Measurements from ENCODE around the gene PRSS22.

PRSS22 gene

DNA sequence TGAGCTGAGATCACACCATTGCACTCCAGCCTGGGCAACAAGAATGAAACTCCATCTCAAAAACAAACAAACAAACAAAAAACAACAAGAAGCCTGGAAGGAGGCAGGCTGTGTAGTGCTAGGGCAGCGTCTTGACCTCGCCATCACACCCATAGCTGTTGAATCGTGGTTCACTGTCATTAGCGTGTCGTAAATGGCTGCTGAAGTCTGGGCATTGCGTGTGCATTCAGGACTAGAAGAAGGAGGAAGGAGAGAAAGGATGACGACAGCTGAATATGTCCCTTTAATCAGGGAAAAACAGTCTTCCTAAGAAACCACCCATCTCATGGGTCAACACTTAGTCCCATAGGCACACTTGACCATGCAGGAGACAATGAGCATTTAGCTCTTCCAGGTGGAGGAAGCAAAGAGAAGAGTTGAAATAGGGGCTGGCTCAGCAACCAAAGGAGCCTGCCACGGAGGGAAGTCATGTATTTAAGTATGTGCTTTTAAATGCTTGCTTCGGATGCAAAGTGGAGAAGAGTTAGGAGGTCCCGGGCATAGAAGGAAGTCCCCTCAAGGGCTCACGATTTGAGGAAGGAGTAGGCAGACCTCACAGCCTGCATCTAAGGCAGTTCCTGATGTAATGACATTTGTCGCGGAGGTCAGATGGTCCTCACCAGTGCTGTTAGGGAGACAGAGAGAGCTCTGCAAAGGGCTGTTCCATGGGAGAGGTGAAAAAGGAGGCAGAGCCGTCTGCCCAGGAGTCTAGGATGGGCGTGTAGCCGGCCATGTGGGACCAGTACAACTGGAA lies 8.8 kb downstream of the PRSS22 start:
- no peak for DNase-seq

DNA sequence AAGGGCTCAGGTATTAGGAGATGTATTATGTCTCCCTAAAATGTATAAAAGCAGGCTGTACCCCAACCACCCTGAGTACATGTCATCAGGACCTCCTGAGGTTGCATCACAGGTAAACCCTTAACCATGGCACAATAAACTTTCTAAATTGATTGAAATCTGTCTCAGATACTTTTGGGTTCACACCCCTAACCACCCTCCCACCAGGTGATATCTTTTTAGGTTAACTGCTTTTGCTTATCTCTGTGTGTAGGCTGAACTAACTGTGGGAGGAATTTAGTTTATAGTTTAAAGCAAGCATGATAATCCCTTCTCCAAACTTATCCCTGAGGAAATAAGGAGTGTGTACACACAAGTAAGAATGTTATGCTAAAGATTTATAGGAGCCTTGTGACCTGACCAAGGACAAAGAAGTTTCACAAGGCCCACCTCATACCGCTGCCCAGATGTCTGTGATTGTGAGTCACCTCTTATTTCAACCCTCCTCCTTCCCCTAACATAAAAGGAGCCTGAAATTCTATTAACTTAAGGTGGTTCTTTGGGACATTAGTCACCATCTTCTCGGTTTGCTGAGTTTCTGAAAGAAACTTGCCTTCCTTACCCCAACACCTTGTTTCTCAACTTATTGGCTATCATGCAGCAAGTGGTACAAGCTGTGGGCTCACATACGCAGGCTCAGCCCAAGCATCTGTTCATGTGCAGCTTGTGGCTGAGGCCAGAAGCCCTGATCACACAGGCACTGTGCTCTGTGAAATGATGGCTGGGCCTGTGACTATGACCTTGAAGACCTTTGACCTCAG lies 11.3 kb downstream of the PRSS22 start:
- no peak for DNase-seq

GRCh38 chr16:2845116-2845515 lies 12.9 kb downstream of the PRSS22 start:
- DNase-seq: no peak

DNA sequence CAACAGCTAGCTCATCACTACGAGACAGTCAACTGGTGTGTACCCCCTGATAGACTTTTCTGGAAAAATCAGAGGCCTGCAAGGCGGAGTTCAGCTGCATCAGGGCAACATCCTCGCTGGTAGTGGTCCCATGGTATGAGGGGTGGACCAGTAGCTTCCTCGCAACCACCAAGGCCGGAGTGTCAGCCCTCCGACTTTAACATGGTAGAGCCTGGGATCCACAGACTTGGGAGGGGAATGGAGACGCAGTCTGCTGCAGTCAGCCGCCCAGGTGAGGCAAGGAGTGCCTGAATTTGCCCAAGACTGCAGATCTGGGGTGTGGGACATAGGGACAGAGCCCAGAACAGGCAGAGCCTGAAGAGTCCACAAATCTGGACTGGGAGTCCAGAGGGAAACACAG lies 14.4 kb downstream of the PRSS22 start:
- DNase-seq: no peak

DNA sequence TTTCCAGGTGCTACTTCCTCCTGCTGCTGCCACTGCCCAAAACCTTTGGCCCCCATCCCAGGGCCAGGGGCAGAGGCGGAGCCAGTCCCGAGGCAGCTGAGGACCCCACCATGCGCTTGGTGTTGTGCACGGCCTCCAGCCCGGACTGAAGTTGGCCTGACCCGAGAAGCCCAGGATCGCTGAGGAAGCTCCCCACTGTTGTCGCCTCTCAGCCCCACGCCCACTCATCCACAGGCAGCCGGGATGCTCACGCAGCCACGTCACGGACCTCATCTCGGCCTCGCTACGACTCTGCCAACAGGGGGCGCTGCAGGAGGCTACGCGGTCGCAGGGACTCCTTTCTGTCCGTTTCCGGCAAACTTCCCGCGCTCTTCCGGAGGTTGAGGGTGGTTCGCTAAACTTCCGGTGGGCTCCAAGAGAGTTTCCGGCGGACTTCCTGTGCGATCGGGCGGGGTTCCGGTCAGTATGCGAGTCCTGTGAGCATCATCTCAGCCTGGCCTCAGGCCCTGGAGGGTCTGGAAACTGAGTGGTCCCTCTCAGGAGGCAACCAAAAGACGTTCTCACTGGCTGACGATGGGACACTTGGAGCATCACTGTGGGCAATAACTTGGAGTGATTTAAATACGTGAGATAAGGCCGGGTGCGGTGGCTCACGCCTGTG lies 15.5 kb downstream of the PRSS22 start:
- peak; percentile 86 for DNase-seq

DNA sequence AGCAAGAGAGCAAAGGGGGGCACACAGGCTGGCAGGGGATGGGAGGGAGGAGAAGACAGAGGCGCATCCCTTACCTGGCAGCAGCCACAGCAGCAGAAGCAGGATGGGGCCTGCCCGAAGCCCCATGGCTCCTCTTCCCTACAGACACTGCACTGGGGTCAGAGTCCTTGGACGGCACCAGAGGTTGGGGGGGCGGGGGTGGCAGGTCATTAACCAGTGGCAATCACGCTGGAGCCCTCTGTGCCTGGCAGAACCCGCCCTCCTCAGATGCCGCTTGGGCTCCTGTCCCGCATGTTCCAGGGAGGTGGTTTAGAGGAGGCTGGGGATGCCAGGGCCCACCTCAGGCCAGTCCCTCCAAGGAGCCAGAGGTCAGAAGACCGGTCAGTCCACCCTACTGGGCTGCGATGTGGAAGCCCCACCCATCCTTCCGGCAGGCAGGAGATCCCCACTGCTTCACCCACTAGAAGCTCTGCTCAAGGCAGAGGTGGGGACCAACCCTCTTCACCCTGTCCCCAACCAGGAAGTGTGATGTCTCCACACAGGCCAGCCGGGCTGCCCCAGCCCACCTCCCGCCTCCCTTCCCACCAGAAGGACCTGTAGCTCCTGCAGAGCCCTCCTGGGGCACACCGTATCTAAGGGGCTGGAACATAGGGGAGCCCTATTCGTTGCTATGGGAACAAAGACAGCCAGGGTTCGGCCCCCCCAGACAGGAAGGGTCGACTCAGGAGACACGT lies 16.2 kb downstream of the PRSS22 start:
- DNase-seq: no peak

- DNase-seq: no peak
Observed at GRCh38 chr16:2840914-2841313, 17.1 kb downstream of the PRSS22 start.

GRCh38 chr16:2839650-2840450 lies 18.1 kb downstream of the PRSS22 start:
- DNase-seq: no peak

DNA sequence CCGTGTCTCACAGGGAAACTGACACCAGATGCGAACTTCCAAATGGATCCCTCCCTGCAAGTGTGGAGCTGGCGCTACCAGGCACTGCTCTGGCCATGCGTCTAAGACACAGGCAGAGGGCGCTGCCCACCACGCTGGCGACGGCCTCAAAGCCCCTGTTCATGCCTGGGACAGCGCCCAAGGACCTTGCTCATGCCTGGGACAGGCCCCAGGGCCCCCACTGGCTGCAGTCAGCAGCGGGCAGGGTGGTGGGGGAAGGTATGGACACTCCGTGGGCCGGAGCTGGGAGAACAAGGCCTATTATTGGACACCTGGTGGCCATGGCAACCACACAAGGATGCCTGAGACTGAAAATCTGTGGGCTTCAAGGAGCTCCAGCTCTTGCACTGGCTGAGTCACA lies 19.0 kb downstream of the PRSS22 start:
- DNase-seq: peak; percentile 44

- DNase-seq: no peak
Observed at GRCh38 chr16:2836646-2837508, 21.1 kb downstream of the PRSS22 start.

GRCh38 chr16:2835638-2836493 lies 22.1 kb downstream of the PRSS22 start:
- no peak for DNase-seq

GRCh38 chr16:2834968-2835367 lies 23.0 kb downstream of the PRSS22 start:
- DNase-seq: no peak

DNA sequence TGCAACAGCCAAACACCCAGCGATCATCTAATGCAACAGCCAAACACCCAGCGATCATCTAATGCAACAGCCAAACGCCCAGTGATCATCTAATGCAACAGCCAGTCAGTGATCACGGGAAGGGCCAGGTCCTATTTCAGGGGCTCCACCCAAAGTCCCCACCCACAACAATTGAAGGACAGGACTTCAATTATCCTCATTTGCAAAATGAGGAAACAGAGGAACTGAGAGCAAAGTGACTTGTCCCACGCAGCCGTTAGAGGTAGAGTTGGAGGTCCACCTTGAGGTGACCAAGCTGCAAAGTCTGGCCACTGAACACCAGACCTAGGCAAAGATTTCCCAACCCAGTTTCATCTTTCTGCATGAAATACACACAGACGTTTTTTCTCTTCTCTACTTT lies 24.2 kb downstream of the PRSS22 start:
- DNase-seq: no peak

- DNase-seq: no peak
Observed at GRCh38 chr16:2831203-2831602, 26.8 kb downstream of the PRSS22 start.

GRCh38 chr16:2830355-2830695 lies 27.6 kb downstream of the PRSS22 start:
- DNase-seq: no peak

GRCh38 chr16:2829501-2830354 lies 28.2 kb downstream of the PRSS22 start, which contains the start of gene ZG16B:
TSS of gene ZG16B (plus strand) at chr16:2830303. CDS start at chr16:2830442, 139 bp downstream.
- DNase-seq: no peak

DNA sequence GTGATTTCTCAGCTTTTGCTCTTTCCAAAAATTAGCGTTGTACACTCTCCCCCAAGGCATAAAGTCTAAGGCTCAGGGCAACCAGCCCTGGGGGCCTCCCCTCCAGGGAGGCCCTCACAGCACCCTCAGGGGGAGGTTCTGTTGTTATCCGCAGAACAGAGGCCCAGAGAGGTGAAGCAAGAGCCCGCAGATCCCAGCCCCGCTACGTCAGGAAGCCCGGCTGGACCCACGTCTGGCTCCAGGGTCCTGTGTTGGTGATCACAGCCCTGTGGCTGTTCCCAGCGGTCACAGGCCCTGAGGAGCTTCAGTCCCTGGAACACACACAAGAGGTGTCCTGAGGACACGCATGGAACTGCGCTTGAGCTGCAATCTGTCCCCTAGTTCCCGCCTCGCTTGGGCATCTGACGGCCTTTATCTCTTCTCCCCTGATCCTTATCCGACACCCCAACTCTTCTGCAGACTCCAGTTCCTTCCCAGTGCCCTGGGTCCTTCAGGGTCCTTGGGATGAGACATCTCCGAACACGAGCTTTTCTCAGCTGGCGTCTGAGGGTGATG lies 29.0 kb downstream of the PRSS22 start:
- DNase-seq: no peak

DNA sequence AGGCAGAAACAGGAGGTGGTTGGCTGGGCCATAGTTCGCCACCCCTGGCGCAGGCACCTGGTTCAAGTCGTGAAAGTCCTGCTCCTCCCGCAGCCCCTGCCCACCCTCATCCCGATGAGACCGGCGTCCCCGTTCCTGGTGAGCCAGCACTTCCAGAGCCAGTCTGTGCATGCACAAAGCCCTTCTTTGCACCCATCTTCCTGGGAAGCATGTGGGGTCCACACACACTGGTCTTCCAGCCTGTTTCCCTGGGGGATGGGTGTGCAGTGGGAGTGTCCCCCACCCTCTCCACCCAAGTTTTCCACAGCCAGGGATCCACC lies 29.5 kb downstream of the PRSS22 start:
- no peak for DNase-seq
